Measurements from ENCODE around the gene RAB40B.
"Not testable (repeated sequence)": the region's sequence is repeated elsewhere in the genome, so short reads cannot be mapped to it uniquely, and the experiment has no call there.

Gene RAB40B

DNA sequence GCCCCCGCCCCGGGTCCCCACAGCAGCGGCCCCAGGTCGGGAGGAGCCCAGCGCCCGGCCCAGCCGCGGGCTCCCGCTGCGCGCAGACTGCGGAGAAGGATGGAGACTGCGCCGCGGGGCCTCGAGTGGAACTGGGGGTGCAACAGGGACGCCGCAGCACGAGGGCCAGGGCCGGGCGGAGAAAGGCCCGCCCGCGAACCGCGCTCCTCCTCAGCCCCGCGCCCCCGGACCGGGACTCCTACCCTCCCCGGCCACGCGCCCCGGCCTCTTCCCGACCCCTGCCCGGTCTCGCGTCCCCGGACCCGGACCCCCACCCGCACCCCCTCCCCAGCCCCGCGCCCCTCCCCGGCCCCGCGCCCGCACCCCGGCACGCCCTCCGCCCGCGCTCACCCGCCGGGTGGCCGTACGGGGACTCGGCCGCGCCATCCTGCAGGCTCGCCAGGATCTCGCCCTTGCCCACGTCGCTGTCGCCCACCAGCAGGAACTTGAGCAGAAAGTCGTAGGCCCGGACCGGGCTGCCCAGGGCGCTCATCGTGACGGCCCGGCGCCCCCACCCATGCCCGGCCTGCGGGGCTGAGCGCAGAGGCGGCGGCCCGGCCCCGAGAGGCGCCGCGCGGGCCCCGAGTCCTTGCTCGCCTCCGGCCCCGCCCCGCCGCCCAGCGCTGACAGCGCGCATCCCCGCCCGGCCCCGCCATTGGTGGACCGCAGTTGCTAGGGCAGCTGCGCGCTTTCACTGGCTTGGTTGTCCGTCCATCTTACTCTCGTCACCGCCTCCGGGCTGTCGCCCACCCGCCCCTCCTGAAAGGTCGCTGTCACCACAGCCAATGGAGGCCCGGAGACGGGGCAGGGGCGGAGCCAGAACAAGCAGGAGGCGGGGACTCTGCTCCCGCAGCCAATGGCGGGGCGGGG is at the start of gene RAB40B:
TSS of gene RAB40B (minus strand) at position 634 of the 909 bp plus-strand sequence. CDS start at position 532, 102 bp downstream.
- in situ Hi-C loops (cut with HindIII; ENCODE audit: low pct_ligation_motif_present, low pct_unique_long_range_greater_than_20kb, low sequenced_read_pairs) = no loop called here
- DNase-seq = peak; percentile 99

GRCh38 chr17:82745524-82745923 is 47.0 kb upstream of the RAB40B start:
- in situ Hi-C loops (cut with HindIII; ENCODE audit: low pct_ligation_motif_present, low pct_unique_long_range_greater_than_20kb, low sequenced_read_pairs) = no loop called here
- DNase-seq = no peak

DNA sequence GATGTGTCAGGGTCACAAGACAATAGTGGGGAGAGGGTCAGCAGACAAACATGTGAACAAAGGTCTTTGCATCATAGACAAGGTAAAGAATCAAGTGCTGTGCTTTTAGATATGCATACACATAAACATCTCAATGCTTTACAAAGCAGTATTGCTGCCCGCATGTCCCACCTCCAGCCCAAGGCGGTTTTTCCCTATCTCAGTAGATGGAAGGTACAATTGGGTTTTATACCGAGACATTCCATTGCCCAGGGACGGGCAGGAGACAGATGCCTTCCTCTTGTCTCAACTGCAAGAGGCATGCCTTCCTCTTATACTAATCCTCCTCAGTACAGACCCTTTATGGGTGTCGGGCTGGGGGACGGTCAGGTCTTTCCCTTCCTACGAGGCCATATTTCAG is 46.2 kb upstream of the RAB40B start:
- in situ Hi-C loops (cut with HindIII; ENCODE audit: low pct_ligation_motif_present, low pct_unique_long_range_greater_than_20kb, low sequenced_read_pairs); DNase-seq: not testable (repeated sequence)

GRCh38 chr17:82743344-82744219 is 45.1 kb upstream of the RAB40B start:
- no peak for DNase-seq
- in situ Hi-C loops (cut with HindIII; ENCODE audit: low pct_ligation_motif_present, low pct_unique_long_range_greater_than_20kb, low sequenced_read_pairs) = no loop called here

DNA sequence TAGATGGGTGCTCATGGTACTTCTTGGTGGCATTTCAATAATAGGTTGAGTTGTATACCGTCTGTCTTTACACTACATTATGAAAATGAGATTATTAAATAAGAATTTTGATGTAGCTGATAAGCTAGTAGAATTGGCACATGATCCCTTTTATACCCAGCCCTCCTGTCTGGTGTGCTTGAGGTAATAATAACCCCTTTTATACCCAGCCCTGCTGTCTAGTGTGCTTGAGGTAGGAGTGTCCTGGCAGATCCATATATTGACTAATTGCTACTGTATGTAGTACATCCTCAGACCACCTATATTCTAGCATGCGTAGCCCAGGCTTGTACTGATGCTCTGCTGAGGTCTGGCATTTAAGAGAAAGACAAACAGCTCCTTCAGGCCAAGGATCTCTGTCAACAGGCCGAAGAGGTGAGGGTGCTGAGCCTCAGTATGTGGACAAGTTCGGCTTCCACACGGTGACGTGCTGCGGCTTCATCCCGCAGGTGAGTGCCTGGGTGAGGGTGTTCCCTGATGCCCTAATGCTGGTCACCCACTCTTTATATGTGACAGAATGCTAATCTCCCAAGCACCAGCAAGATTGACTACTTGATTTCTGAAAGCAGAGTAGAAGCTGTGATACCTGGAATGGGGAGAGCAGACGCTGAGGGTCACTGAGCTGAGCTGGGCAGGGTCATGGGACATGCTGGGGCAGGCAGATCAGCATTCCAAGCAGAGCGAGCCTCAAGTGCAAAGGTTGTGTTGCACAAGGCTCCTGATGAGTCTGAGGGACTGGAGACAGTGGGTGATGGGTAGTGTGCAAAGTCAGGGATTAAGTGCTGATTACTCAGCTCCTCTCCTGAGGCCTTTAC is 42.6 kb upstream of the RAB40B start:
- in situ Hi-C loops (cut with HindIII; ENCODE audit: low pct_ligation_motif_present, low pct_unique_long_range_greater_than_20kb, low sequenced_read_pairs) = no loop called here
- no peak for DNase-seq

GRCh38 chr17:82737967-82738877 is 39.7 kb upstream of the RAB40B start:
- DNase-seq = no peak
- in situ Hi-C loops (cut with HindIII; ENCODE audit: low pct_ligation_motif_present, low pct_unique_long_range_greater_than_20kb, low sequenced_read_pairs) = no loop called here

DNA sequence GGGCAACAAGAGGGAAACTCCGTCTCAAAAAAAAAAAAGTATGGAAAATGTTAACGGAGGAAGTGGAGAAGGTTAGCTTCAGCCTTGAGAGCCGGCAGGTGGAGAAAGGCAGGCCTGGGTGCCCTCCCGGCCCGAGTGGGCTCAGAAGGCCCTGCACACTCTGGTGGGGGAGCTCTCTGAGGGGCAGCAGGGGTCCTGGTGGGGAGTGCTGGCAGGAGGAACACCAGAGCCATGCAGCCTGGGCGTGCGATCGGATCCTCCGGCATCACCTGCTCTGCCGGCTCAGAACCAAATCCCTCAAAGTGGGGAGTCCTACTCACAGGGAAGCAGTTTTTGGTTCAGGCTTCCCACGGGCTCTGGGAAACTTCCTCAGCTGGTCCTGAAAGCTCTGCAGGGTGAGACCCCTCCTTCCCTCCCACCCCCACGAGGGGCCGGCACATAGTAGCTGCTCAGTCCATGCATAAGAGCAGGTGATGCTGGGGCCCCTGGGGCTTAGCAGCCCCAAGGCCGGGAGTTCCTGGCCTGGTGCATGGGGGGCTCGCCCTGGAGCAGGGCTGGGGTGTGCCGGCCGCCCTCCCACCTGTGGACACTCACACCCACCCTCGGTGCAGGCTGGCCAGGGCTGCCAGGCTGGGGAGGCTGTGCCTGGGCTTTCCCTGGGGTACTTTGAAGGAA is 38.1 kb upstream of the RAB40B start:
- in situ Hi-C loops (cut with HindIII; ENCODE audit: low pct_ligation_motif_present, low pct_unique_long_range_greater_than_20kb, low sequenced_read_pairs) = no loop called here
- DNase-seq = no peak

DNA sequence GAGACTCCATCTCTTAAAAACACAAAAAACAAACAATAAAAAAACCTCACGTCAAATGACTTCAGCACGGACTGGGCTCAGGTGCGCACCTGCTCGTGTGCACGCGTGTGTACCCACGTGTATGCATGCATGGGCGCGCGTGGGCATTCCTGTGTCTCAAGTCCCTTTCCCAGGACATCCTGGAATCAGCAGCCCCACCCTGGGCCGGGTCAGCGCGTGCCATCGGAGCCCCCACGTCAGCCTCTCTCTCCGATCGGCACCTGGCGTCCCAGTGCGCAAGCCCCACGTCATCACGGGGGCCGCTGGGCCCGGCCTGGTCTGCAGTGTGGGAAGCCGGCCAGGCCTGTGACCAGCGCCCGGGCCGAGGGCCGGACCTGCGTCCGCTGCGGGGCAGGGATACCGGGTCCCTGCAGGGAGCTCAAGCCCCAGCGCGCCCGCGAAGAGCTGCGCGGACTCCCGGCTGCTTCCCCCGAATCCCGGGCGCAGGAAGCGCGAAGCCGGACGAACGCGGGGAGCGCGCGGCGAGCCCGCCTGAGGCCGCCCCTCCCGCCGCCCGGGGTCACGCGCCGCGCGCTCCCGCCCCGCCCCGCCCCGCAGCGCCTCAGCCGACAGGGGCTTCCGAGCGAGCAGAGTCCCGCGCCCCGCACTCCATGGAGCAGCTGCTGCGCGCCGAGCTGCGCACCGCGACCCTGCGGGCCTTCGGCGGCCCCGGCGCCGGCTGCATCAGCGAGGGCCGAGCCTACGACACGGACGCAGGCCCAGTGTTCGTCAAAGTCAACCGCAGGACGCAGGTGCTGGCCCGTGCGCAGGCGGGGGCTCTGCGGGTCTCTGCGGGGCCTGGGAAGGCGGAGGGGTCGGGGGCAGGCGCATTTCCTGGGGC is 36.7 kb upstream of the RAB40B start, which contains the start of gene FN3K:
TSS of gene FN3K (plus strand) at position 629 of the 880 bp plus-strand sequence. CDS start at position 651, 22 bp downstream.
- DNase-seq = peak; percentile 52
- in situ Hi-C loops (cut with HindIII; ENCODE audit: low pct_ligation_motif_present, low pct_unique_long_range_greater_than_20kb, low sequenced_read_pairs) = no loop called here

DNA sequence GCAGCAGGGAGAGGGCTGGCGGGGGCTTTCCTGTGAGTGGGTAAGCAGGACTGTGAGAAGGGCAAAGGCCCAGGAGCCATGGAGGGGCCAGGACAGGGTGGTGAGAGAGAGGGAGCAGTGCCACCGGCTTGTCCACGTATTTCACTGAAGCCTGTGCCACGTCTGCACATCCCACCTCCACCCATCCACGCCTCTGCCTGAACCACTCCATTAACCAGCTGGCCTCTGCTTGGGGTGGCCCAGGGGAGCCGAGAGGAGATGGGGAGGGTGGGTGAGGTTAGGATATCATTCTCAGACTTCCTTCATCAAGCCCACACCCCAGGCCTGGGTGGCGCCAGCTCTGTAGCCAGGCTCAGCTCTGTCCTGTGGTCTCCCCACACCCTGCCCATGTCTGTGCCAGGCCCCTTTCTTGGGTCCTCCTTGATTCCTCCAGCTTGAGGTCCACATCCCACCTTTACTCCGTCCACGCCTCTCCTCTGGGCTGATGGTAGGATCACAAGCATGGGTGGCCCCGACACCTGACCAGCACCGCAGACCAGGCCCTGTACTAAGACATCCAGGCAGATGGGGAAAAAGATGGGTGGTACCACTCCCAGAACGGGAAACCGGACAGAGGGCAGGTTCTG is 33.7 kb upstream of the RAB40B start:
- in situ Hi-C loops (cut with HindIII; ENCODE audit: low pct_ligation_motif_present, low pct_unique_long_range_greater_than_20kb, low sequenced_read_pairs) = no loop called here
- no peak for DNase-seq

DNA sequence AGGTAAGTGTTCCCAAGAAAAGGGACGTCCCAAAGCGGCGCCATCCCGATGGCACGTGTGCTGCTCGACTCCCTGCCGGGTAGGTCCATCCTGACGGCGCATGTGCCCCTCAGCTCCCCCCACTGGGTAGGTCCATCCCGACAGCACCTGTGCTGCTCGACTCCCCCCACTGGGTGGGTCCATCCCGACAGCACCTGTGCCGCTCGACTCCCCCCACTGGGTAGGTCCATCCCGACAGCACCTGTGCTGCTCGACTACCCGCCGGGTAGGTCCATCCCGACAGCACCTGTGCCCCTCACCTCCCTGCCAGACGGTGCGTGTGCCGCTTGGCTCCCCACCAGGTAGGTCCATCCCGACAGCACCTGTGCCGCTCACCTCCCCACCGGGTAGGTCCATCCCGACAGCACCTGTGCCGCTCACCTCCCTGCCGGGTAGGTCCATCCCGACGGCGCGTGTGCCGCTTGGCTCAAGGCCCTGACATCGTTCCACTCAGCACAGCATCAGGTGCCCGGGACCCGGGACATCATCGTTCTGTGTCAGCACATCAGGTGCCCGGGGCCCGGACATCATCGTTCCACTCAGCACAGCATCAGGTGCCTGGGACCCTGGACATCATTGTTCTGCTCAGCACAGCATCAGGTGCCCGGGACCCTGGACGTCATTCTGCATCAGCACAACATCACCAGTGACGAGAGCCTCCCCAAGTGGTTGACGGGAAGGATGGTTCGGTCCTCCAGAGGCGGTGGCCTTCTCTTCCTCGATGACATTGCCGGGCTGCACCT is 31.2 kb upstream of the RAB40B start:
- no peak for DNase-seq
- in situ Hi-C loops (cut with HindIII; ENCODE audit: low pct_ligation_motif_present, low pct_unique_long_range_greater_than_20kb, low sequenced_read_pairs) = no loop called here

GRCh38 chr17:82726427-82726826 is 27.9 kb upstream of the RAB40B start:
- in situ Hi-C loops (cut with HindIII; ENCODE audit: low pct_ligation_motif_present, low pct_unique_long_range_greater_than_20kb, low sequenced_read_pairs) = no loop called here
- no peak for DNase-seq

- in situ Hi-C loops (cut with HindIII; ENCODE audit: low pct_ligation_motif_present, low pct_unique_long_range_greater_than_20kb, low sequenced_read_pairs) = no loop called here
- no peak for DNase-seq
Observed at GRCh38 chr17:82723169-82723807, 24.8 kb upstream of the RAB40B start.

DNA sequence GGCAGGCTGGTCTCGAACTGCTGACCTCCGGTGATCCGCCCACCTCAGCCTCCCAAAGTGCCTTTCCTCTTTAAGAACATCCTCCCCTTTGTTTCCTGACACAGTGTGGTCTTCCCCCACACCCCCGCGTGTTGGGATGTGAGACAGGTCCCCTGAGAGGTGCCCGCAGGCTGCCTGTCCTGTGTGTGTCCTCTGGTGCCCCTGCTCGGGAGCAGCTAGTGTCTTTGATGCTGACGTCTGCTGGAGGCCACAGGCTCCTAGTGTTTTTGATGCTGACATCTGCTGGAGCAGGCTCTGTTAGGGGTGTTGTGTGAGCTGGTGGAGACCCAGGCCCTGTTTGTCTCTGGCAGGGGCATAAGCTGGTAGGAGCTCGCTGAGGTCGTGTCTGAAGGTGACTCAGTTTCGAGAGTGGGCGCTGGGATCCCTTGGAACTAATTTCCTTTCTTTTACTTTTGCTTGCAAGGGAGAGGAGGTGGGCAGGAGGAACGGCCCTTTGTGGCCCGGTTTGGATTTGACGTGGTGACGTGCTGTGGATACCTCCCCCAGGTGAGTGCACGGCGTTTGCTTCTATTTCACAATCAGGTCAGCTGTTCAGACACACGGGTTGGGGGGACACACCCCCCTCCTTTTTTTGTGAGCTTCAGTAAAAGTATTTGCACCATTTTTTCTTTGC is 24.0 kb upstream of the RAB40B start:
- in situ Hi-C loops (cut with HindIII; ENCODE audit: low pct_ligation_motif_present, low pct_unique_long_range_greater_than_20kb, low sequenced_read_pairs) = no loop called here
- no peak for DNase-seq

DNA sequence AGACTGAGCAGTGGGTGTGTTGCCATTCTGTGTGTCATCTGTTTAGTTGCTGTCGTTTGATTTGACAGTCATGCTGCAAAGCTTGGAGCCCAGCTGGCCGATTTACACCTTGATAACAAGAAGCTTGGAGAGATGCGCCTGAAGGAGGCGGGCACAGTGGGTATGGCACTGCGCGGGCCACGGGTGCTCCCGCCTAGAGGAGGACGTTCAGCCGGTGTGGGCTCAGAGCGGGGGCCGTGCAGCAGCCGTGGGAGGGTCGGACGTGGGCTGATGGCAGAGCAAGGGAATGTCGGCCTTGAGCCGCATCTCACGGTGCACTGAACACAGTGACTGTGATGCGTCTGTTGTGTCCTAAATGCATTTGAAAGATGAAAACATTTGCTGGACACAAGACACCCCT is 21.7 kb upstream of the RAB40B start:
- in situ Hi-C loops (cut with HindIII; ENCODE audit: low pct_ligation_motif_present, low pct_unique_long_range_greater_than_20kb, low sequenced_read_pairs) = no loop called here
- DNase-seq = no peak
